ENCODE results near the gene LLGL1. TPM values are rescaled to one million over a fixed set of nuclear protein-coding genes. Genes with fewer than 3 reads are reported as not detected.

The LLGL1 gene
- polyA plus RNA-seq, 3 donors, result 0.52 to 10.8 (median 0.76) TPM

DNA sequence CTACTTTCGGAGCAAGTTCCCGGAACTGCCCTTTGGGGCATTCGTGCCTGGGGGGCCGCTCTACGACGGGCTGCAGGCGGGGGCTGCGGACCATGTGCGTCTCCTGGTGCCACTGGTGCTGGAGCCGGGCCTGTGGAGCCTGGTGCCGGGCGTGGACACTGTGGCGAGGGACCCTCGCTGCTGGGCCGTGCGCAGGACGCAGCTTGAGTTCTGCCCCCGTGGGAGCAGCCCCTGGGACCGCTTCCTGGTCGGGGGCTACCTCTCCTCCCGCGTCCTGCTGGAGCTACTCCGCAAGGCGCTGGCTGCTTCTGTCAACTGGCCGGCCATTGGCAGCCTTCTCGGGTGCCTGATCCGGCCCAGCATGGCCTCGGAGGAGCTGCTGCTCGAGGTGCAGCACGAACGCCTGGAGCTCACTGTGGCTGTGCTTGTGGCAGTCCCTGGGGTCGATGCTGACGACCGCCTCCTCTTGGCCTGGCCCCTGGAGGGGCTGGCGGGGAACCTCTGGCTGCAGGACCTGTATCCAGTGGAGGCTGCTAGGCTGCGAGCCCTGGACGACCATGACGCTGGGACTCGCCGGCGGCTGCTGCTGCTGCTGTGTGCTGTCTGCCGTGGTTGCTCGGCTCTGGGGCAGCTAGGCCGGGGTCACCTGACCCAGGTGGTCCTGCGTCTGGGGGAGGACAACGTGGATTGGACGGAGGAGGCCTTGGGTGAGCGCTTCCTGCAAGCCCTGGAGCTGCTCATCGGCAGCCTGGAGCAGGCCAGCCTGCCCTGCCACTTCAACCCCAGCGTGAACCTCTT, 38.6 kb downstream of the LLGL1 start:
- WGBS (ENCODE audit: insufficient coverage), result 97% methylated on average over 50 of the region's 50 CpGs
- Histone ChIP-seq H3K9me3 (replicated peaks in 1 of 2; ENCODE audit: control insufficient read depth in 1 of 2, insufficient read depth in 1 of 2, low read length in 2 of 2) (no peaks in the 10 kb centered on the region), H3K9ac (ENCODE audit: insufficient read depth, low read length, poor library complexity, severe bottlenecking) (no peak overlapping the region), H2AFZ (ENCODE audit: insufficient read depth, low read depth, low read length, poor library complexity, severe bottlenecking) (no peak overlapping the region), H3K27ac (ENCODE audit: low read depth in 1 of 2, low read length in 2 of 2) (no peak overlapping the region), H3K79me2 (ENCODE audit: insufficient read depth, low read length) (peaks cover 8% of the 10 kb centered on the region), H3K36me3 (replicated peaks in 1 of 2; ENCODE audit: control insufficient read depth in 1 of 2, insufficient read depth in 2 of 2, low read length in 2 of 2) (peaks cover 12 to 26% of the 10 kb centered on the region in 2 donors), H3K4me2 (replicated peaks; ENCODE audit: extremely low read depth, low read length, poor library complexity, severe bottlenecking) (no peak overlapping the region), H3K4me1 (ENCODE audit: control insufficient read depth in 1 of 2, insufficient read depth in 2 of 2, low read length in 2 of 2) (peaks cover 24 to 34% of the 10 kb centered on the region in 2 donors), H3K27me3 (ENCODE audit: control insufficient read depth in 2 of 2, insufficient read depth in 2 of 2, low read length in 2 of 2) (no peaks in the 10 kb centered on the region), H4K20me1 (ENCODE audit: insufficient read depth, low read length) (no peaks in the 10 kb centered on the region), H3K4me3 (replicated peaks in 1 of 3; ENCODE audit: low read depth in 2 of 3, low read length in 3 of 3) (no peak overlapping the region)
- intact Hi-C loops (cut with micrococcal nuclease), result no loop called here
- TF ChIP-seq, protein P1, sequence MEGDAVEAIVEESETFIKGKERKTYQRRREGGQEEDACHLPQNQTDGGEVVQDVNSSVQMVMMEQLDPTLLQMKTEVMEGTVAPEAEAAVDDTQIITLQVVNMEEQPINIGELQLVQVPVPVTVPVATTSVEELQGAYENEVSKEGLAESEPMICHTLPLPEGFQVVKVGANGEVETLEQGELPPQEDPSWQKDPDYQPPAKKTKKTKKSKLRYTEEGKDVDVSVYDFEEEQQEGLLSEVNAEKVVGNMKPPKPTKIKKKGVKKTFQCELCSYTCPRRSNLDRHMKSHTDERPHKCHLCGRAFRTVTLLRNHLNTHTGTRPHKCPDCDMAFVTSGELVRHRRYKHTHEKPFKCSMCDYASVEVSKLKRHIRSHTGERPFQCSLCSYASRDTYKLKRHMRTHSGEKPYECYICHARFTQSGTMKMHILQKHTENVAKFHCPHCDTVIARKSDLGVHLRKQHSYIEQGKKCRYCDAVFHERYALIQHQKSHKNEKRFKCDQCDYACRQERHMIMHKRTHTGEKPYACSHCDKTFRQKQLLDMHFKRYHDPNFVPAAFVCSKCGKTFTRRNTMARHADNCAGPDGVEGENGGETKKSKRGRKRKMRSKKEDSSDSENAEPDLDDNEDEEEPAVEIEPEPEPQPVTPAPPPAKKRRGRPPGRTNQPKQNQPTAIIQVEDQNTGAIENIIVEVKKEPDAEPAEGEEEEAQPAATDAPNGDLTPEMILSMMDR (IDR thresholded peaks at IDR 0.05), result no peak
- Mint-ChIP-seq H3K36me3 (peaks cover 8 to 18% of the 10 kb centered on the region in 2 donors), H3K27me3 (ENCODE audit: low read depth in 3 of 3) (peaks cover 0 to 1% (median 0%) of the 10 kb centered on the region in 3 donors), H3K27ac (no peak overlapping the region), H3K4me3 (no peak overlapping the region), H3K9me3 (no peaks in the 10 kb centered on the region), H3K4me1 (peaks cover 24% of the 10 kb centered on the region)
- DNase-seq, result no peak

DNA sequence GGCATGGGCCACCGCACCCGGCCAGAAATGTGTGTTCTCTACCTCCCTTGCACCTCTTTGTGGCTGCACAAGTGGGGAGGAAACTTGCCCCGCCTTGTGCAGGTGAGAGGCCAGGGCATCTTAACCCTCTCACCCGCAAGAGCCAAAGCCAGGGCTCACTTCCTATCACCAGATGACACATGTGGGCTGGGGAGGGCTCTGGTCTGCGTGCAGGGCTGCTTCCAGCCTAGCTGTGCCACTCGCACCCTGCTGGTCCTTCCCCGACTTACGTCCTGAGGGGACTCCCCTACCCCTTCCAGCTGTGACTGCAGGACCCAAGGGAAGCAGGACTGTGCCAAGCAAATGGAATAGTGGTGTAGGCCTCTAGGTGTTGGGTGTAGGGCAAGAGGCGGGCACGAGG, 41.9 kb downstream of the LLGL1 start:
- no peak for DNase-seq
- Mint-ChIP-seq H3K9me3 (no peaks in the 10 kb centered on the region), H3K27me3 (ENCODE audit: low read depth in 3 of 3) (peaks cover 0 to 1% (median 0%) of the 10 kb centered on the region in 3 donors), H3K27ac (no peak overlapping the region), H3K4me3 (no peak overlapping the region), H3K36me3 (peaks cover 24 to 38% of the 10 kb centered on the region in 2 donors), H3K4me1 (peaks cover 3% of the 10 kb centered on the region)
- Histone ChIP-seq H3K4me2 (replicated peaks; ENCODE audit: extremely low read depth, low read length, poor library complexity, severe bottlenecking) (no peak overlapping the region), H4K20me1 (ENCODE audit: insufficient read depth, low read length) (peaks cover 8% of the 10 kb centered on the region), H3K27ac (ENCODE audit: low read depth in 1 of 2, low read length in 2 of 2) (no peak overlapping the region), H3K4me3 (replicated peaks in 1 of 3; ENCODE audit: low read depth in 2 of 3, low read length in 3 of 3) (no peak overlapping the region), H3K36me3 (replicated peaks in 1 of 2; ENCODE audit: control insufficient read depth in 1 of 2, insufficient read depth in 2 of 2, low read length in 2 of 2) (peaks cover 23 to 48% of the 10 kb centered on the region in 2 donors), H3K9me3 (replicated peaks in 1 of 2; ENCODE audit: control insufficient read depth in 1 of 2, insufficient read depth in 1 of 2, low read length in 2 of 2) (no peaks in the 10 kb centered on the region), H3K9ac (ENCODE audit: insufficient read depth, low read length, poor library complexity, severe bottlenecking) (no peak overlapping the region), H3K27me3 (ENCODE audit: control insufficient read depth in 2 of 2, insufficient read depth in 2 of 2, low read length in 2 of 2) (no peaks in the 10 kb centered on the region), H3K4me1 (ENCODE audit: control insufficient read depth in 1 of 2, insufficient read depth in 2 of 2, low read length in 2 of 2) (peaks cover 0 to 5% of the 10 kb centered on the region in 2 donors), H2AFZ (ENCODE audit: insufficient read depth, low read depth, low read length, poor library complexity, severe bottlenecking) (no peak overlapping the region), H3K79me2 (ENCODE audit: insufficient read depth, low read length) (no peaks in the 10 kb centered on the region)
- WGBS (ENCODE audit: insufficient coverage), result 95% methylated on average over 3 of the region's 10 CpGs
- TF ChIP-seq, protein P1 (IDR thresholded peaks at IDR 0.05), result no peak
- intact Hi-C loops (cut with micrococcal nuclease), result no loop called here
